SKM-1 (cell line): ENCODE results near the gene ZNF383.
"Not testable (repeated sequence)": the region's sequence is repeated elsewhere in the genome, so short reads cannot be mapped to it uniquely, and the experiment has no call there.

ENCODE experiments used
- DNase-seq: peaks from one replicate; lab custom pipeline; 2025; ENCODE audit not compliant: unreplicated experiment; lab: John Stamatoyannopoulos, UW

Gene ZNF383

DNA sequence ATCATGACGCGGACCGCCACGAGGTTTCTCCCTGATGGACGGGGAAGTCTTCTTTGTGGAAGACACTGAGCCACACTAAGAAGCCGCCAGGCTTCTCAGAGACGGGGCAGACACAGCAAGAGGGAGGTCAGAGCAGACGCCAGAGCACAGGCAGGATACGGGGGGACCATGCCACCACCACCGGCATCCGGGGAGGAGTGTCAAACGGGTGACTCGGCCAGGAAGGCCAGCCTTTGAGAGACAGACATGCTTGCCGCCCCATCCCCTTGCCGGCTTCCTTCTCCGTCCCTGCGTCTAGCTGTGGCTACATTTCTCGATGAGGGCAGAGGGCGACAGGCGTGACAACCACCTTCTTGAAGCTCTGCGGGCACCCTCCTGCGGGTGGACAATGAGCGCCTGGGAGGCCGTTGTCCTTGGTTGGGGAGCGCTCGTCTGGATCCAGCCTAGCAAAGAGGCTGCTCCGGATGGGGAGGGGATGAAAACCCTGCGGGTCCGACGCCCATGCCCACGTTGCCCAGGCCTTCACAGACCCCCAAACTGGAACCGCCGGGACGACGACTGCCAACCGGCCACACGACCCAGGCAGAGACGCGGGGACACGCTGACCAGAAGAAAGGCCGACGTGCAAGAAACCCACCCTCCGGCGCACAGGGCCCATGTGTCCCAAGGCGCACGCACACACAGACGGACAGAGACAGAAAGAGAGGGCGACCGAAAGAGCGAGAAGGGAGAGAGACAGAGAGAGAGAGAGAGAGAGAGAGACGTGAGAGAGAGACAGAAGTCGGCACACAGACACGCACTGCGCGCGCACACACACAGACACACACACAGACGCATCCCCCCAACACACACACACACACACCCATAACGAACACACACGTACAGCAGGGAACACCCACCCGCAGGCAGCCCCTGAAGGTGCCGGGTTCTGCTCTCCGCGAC is 75.3 kb downstream of the ZNF383 start:
- DNase-seq = not testable (repeated sequence)

DNA sequence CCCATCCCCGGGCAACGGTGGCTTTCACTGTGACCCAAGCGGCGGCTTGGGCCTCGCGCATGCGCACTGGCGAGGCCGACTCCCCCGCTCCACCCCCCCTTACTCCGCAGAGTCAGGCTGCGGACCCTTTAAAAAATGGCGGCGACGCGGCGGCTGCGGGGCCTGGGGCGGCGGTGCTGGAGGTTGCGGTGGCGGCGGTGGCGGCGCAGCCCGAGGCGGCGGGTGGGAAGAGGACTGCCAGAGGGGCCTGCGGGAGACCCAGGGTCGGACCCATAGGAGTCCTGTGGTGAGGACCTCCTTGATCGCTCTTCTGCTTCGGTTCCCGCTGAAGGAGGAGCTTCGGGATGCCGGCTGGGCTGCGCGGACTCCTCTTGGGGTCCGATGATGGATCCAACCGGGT is 76.2 kb downstream of the ZNF383 start:
- not testable (repeated sequence) for DNase-seq
